Caco-2 (cell line): Measurements from ENCODE around the gene NLRP6. TPM values are rescaled to one million over a fixed set of nuclear protein-coding genes. Genes with fewer than 3 reads are reported as not detected.
A peak's percentile ranks its signal among the peaks of the same experiment; 100 is the strongest.
"Not testable (repeated sequence)": the region's sequence is repeated elsewhere in the genome, so short reads cannot be mapped to it uniquely, and the experiment has no call there.

Experiments used
- BruUV-seq: library from RNA; stranded (reverse); fragments of 400-500 nt; replicated peaks from 2 replicates; lab custom pipeline; 2021; lab: Mats Ljungman, UMichigan
- CTCF ChIA-PET: fragments of 300-600 bp; sonication (Branson Sonifier 250); formaldehyde crosslinking; loops from one replicate; lab custom pipeline; 2022; ENCODE audit warnings: antibody characterized with exemption; lab: Charles Lee
- POLR2A ChIA-PET: fragments of 300-600 bp; sonication (Branson Sonifier 250); formaldehyde crosslinking; loops from one replicate; lab custom pipeline; 2022; ENCODE audit warnings: antibody characterized with exemption; lab: Charles Lee
- DNase-seq, 2 experiments: peaks; one replicate each; pipeline versions ENCODE4 v3.0.0 to v3.0.0-alpha.2; 2020 to 2022
- H3K27me3 ChIP-seq: replicated peaks from 2 replicates; pipeline ENCODE4 v1.6.0; 2011; ENCODE audit warnings: low read length; ENCODE audit not compliant: control insufficient read depth, insufficient read depth
- H3K36me3 ChIP-seq: 2 replicates; pipeline ENCODE4 v1.5.1; 2011; ENCODE audit warnings: low read length; ENCODE audit not compliant: control insufficient read depth, insufficient read depth
- H3K4me1 ChIP-seq: fragments of 250-450 bp; sonication (Bioruptor Pico); 2 replicates; pipeline ENCODE4 v1.5.1; 2020; ENCODE audit warnings: mild to moderate bottlenecking
- H3K4me3 ChIP-seq: 2 replicates; pipeline ENCODE4 v1.5.1; 2011; ENCODE audit warnings: low read depth, mild to moderate bottlenecking, control low read depth, low read length
- H3K9me3 ChIP-seq: fragments of 250-450 bp; sonication (Bioruptor Pico); 2 replicates; pipeline ENCODE4 v1.5.1; 2020; ENCODE audit warnings: mild to moderate bottlenecking, moderate library complexity
- H3K27ac Mint-ChIP-seq: one replicate; pipeline ENCODE4 v1.8.0; 2022; ENCODE audit warnings: mixed read lengths; ENCODE audit not compliant: unreplicated experiment
- H3K27me3 Mint-ChIP-seq: one replicate; pipeline ENCODE4 v1.8.0; 2022; ENCODE audit warnings: mixed read lengths; ENCODE audit not compliant: insufficient read depth, unreplicated experiment
- H3K36me3 Mint-ChIP-seq: one replicate; pipeline ENCODE4 v1.8.0; 2022; ENCODE audit warnings: mild to moderate bottlenecking, mixed read lengths; ENCODE audit not compliant: insufficient read depth, unreplicated experiment
- H3K4me1 Mint-ChIP-seq: one replicate; pipeline ENCODE4 v1.8.0; 2022; ENCODE audit warnings: low read depth, mixed read lengths; ENCODE audit not compliant: unreplicated experiment
- H3K4me3 Mint-ChIP-seq: one replicate; pipeline ENCODE4 v1.8.0; 2022; ENCODE audit warnings: mild to moderate bottlenecking, moderate library complexity, mixed read lengths; ENCODE audit not compliant: unreplicated experiment
- H3K9me3 Mint-ChIP-seq: one replicate; pipeline ENCODE4 v1.8.0; 2022; ENCODE audit warnings: mixed read lengths; ENCODE audit not compliant: unreplicated experiment
- CTCF ChIP-seq, 2 experiments: fragments of 200-600 bp in 1 of 2; IDR thresholded peaks; 1 replicate in 1 of 2; 2 replicates in 1 of 2; pipeline versions ENCODE4 v1.5.1 to v1.8.0; 2011 to 2022; ENCODE audit warnings: antibody characterized with exemption in 1 of 2, control low read depth in 1 of 2, inconsistent platforms in 1 of 2, low read depth in 1 of 2, low read length in 1 of 2, mild to moderate bottlenecking in 1 of 2, moderate library complexity in 1 of 2; ENCODE audit not compliant: insufficient read depth in 1 of 2, severe bottlenecking in 1 of 2, unreplicated experiment in 1 of 2
- intact Hi-C: fragments of 100-400 bp; cut with micrococcal nuclease; formaldehyde crosslinking; loops from one replicate; pipeline ENCODE4 v1.10.0; 2022; ENCODE audit not compliant: unreplicated experiment
- total RNA-seq: library from RNA; stranded (reverse); gene quantifications from 2 replicates; pipeline ENCODE4 v1.2.3, GENCODE V29; 2022

NLRP6 gene
- total RNA-seq, 1 experiment from 2014 or later, result not detected

GRCh38 chr11:332651-333480, 54.7 kb downstream of the NLRP6 start:
- Mint-ChIP-seq H3K36me3 (peaks cover 9% of the 10 kb centered on the region), H3K27me3 (no peaks in the 10 kb centered on the region), H3K4me3 (no peak overlapping the region), H3K9me3 (no peaks in the 10 kb centered on the region), H3K27ac (no peak overlapping the region), H3K4me1 (peaks cover 34% of the 10 kb centered on the region)
- H3K4me1 ChIP-seq, result peaks cover 37% of the 10 kb centered on the region
- no peak for DNase-seq
- POLR2A ChIA-PET, result no interaction called here
- CTCF ChIA-PET, result no interaction called here
- peaks cover 10% of the 10 kb centered on the region; the same call in 1 of the 2 replicates for H3K9me3 ChIP-seq
- intact Hi-C loops, result no loop called here
- no peak for TF ChIP-seq CTCF (IDR thresholded peaks at IDR 0.05; ENCODE audit: insufficient read depth in 1 of 2, low read depth in 1 of 2, low read length in 1 of 2, severe bottlenecking in 1 of 2, unreplicated experiment in 1 of 2)
- H3K36me3 ChIP-seq, result no peaks in the 10 kb centered on the region
- H3K27me3 ChIP-seq, result no peaks in the 10 kb centered on the region
- no TSS peak for BruUV-seq
- H3K4me3 ChIP-seq, result no peak overlapping the region

DNA sequence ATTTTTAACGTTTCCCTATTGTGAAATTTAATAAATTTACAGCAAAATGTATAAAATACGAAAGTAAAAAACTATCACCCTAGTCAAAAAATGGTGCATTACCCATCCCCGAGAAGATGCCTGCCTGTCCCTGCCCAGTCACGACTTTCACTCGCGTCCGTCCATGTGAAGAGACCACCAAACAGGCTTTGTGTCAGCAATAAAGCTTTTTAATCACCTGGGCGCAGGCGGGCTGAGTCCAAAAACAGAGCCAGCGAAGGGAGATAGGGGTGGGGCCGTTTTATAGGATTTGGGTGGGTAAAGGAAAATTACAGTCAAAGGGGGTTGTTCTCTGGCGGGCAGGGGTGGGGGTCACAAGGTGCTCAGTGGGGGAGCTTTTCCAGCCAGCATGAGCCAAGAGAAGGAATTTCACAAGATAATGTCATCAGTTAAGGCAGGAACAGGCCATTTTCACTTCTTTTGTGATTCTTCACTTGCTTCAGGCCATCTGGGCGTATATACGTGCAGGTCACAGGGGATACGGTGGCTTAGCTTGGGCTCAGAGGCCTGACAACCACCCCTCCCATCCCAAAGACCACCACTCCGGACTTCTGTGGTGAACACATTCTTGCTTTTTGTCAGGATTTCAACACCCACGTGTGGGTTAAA, 55.5 kb downstream of the NLRP6 start:
- peaks cover 37% of the 10 kb centered on the region for H3K4me1 ChIP-seq

GRCh38 chr11:334264-334994, 56.2 kb downstream of the NLRP6 start:
- H3K4me1 Mint-ChIP-seq, result peaks cover 29% of the 10 kb centered on the region
- CTCF ChIA-PET, result interaction anchor here (1.1 kb wide), 1 partner anchor 84 kb away, joined by 3 read pairs; no protein-coding TSS in a partner anchor
- Histone ChIP-seq H3K4me1 (peaks cover 31% of the 10 kb centered on the region), H3K4me3 (no peak overlapping the region), H3K36me3 (no peaks in the 10 kb centered on the region), H3K9me3 (peaks cover 10% of the 10 kb centered on the region; the same call in 1 of the 2 replicates), H3K27me3 (no peaks in the 10 kb centered on the region)
- no peak for TF ChIP-seq CTCF (IDR thresholded peaks at IDR 0.05; ENCODE audit: insufficient read depth in 1 of 2, low read depth in 1 of 2, low read length in 1 of 2, severe bottlenecking in 1 of 2, unreplicated experiment in 1 of 2)
- peak; percentile 73 to 75 for DNase-seq
- no peaks in the 10 kb centered on the region for H3K9me3 Mint-ChIP-seq
- POLR2A ChIA-PET, result interaction anchor here (1.0 kb wide), 1 partner anchor 21 kb away, joined by 4 read pairs; no protein-coding TSS in a partner anchor
- TSS peak; percentile 90 for BruUV-seq
- peak overlapping the region; percentile 62 for H3K27ac Mint-ChIP-seq
- intact Hi-C loops, result no loop called here
- no peaks in the 10 kb centered on the region for H3K27me3 Mint-ChIP-seq
- H3K4me3 Mint-ChIP-seq, result peak overlapping the region; percentile 48
- peaks cover 4% of the 10 kb centered on the region for H3K36me3 Mint-ChIP-seq

More for the DNA sequence above, 55.5 kb downstream of the NLRP6 start:
- H3K36me3 Mint-ChIP-seq, BruUV-seq, intact Hi-C loops, H3K27me3 Mint-ChIP-seq, DNase-seq, H3K36me3 ChIP-seq, H3K9me3 Mint-ChIP-seq, H3K4me3 ChIP-seq, H3K27me3 ChIP-seq: not testable (repeated sequence)
- peaks cover 34% of the 10 kb centered on the region for H3K4me1 Mint-ChIP-seq
- CTCF ChIA-PET, result interaction anchor here (1.1 kb wide), 1 partner anchor 83 kb away, joined by 3 read pairs; no protein-coding TSS in a partner anchor
- H3K27ac Mint-ChIP-seq, result peak overlapping the region; percentile 62
- POLR2A ChIA-PET, result interaction anchor here (1.0 kb wide), 1 partner anchor 22 kb away, joined by 4 read pairs; no protein-coding TSS in a partner anchor
- peaks cover 10% of the 10 kb centered on the region; the same call in 1 of the 2 replicates for H3K9me3 ChIP-seq
- H3K4me3 Mint-ChIP-seq, result peak overlapping the region; percentile 48

Other genes starting within 250 kb of the NLRP6 start
- not detected in 2 replicates for gene SCGB1C1, start 85.3 kb upstream of the NLRP6 start, total RNA-seq
- gene BET1L, start 71.0 kb upstream of the NLRP6 start, total RNA-seq, result 56.8 and 57.4 TPM in 2 replicates
- gene RIC8A, start 70.7 kb upstream of the NLRP6 start, total RNA-seq, result 97.1 and 111 TPM in 2 replicates
- gene SIRT3, start 42.1 kb upstream of the NLRP6 start, total RNA-seq, result 24.6 and 26.0 TPM in 2 replicates
- gene PSMD13, start 41.4 kb upstream of the NLRP6 start, total RNA-seq, result 162 and 172 TPM in 2 replicates
- gene PGGHG, start 10.7 kb downstream of the NLRP6 start, total RNA-seq, result 59.6 and 66.5 TPM in 2 replicates
- not detected in 2 replicates for gene IFITM5, start 21.1 kb downstream of the NLRP6 start, total RNA-seq
- gene IFITM2, start 29.4 kb downstream of the NLRP6 start, total RNA-seq, result 7.0 and 7.3 TPM in 2 replicates
- gene IFITM1, start 35.6 kb downstream of the NLRP6 start, total RNA-seq, result 3.0 and 3.2 TPM in 2 replicates
- 6.9 and 12.4 TPM in 2 replicates for gene IFITM3, start 42.5 kb downstream of the NLRP6 start, total RNA-seq
- 30.7 and 35.6 TPM in 2 replicates for gene B4GALNT4, start 91.1 kb downstream of the NLRP6 start, total RNA-seq
- 143 and 149 TPM in 2 replicates for gene PKP3, start 115.8 kb downstream of the NLRP6 start, total RNA-seq
- 119 and 124 TPM in 2 replicates for gene SIGIRR, start 136.6 kb downstream of the NLRP6 start, total RNA-seq
- 85.5 and 92.6 TPM in 2 replicates for gene ANO9, start 163.6 kb downstream of the NLRP6 start, total RNA-seq
- gene PTDSS2, start 171.9 kb downstream of the NLRP6 start, total RNA-seq, result 40.6 and 44.3 TPM in 2 replicates
- gene RNH1, start 228.8 kb downstream of the NLRP6 start, total RNA-seq, result 134 and 136 TPM in 2 replicates